COR-L47 (cell line): ENCODE results near the gene ANKIB1.
A peak's percentile ranks its signal among the peaks of the same experiment; 100 is the strongest.
"Not testable (repeated sequence)": the region's sequence is repeated elsewhere in the genome, so short reads cannot be mapped to it uniquely, and the experiment has no call there.

Experiments
- DNase-seq: peaks from one replicate; lab custom pipeline; 2025; lab: John Stamatoyannopoulos, UW

The ANKIB1 gene

GRCh38 chr7:92403760-92404074 is 157.9 kb downstream of the ANKIB1 start:
- no peak for DNase-seq

GRCh38 chr7:92404170-92404614 is 158.4 kb downstream of the ANKIB1 start:
- peak; percentile 23 for DNase-seq

GRCh38 chr7:92409357-92409756 is 163.6 kb downstream of the ANKIB1 start:
- DNase-seq: no peak

GRCh38 chr7:92410162-92410561 is 164.4 kb downstream of the ANKIB1 start:
- DNase-seq: not testable (repeated sequence)

GRCh38 chr7:92412745-92413144 is 167.0 kb downstream of the ANKIB1 start:
- DNase-seq: no peak

GRCh38 chr7:92413550-92413949 is 167.8 kb downstream of the ANKIB1 start:
- no peak for DNase-seq

GRCh38 chr7:92415225-92415624 is 169.5 kb downstream of the ANKIB1 start:
- DNase-seq: no peak

- DNase-seq: no peak
Measured at GRCh38 chr7:92417913-92418312, 172.1 kb downstream of the ANKIB1 start.

- peak; percentile 26 for DNase-seq
Measured at GRCh38 chr7:92421676-92422435, 176.1 kb downstream of the ANKIB1 start.

- DNase-seq: no peak
Measured at GRCh38 chr7:92422926-92423325, 177.2 kb downstream of the ANKIB1 start.

- no peak for DNase-seq
Measured at GRCh38 chr7:92423710-92424131, 177.9 kb downstream of the ANKIB1 start.

GRCh38 chr7:92425311-92425947 is 179.7 kb downstream of the ANKIB1 start:
- no peak for DNase-seq

GRCh38 chr7:92427193-92427592 is 181.4 kb downstream of the ANKIB1 start:
- no peak for DNase-seq

GRCh38 chr7:92432299-92432946 is 186.6 kb downstream of the ANKIB1 start:
- DNase-seq: no peak

- DNase-seq: no peak
Measured at GRCh38 chr7:92433019-92433418, 187.2 kb downstream of the ANKIB1 start.

GRCh38 chr7:92435542-92435941 is 189.8 kb downstream of the ANKIB1 start:
- DNase-seq: no peak

GRCh38 chr7:92436612-92437445 is 191.1 kb downstream of the ANKIB1 start:
- no peak for DNase-seq

- no peak for DNase-seq
Measured at GRCh38 chr7:92437956-92438491, 192.2 kb downstream of the ANKIB1 start.

- DNase-seq: not testable (repeated sequence)
Measured at GRCh38 chr7:92442720-92443119, 196.9 kb downstream of the ANKIB1 start.

GRCh38 chr7:92446869-92447344 is 201.1 kb downstream of the ANKIB1 start:
- no peak for DNase-seq

GRCh38 chr7:92447345-92448204 is 201.8 kb downstream of the ANKIB1 start, which contains the start of gene GATAD1:
Gene GATAD1 (plus strand): TSS chr7:92447482. CDS start chr7:92447730, 248 bp downstream.
- peak; percentile 93 for DNase-seq
